Left ventricle myocardium superior (tissue), 1 donor: Measurements from ENCODE around the gene LRRC58. TPM values are rescaled to one million over a fixed set of nuclear protein-coding genes. Genes with fewer than 3 reads are reported as not detected.
"Not testable (repeated sequence)": the region's sequence is repeated elsewhere in the genome, so short reads cannot be mapped to it uniquely, and the experiment has no call there.

Experiments
- ATAC-seq: fragments of 200-7000 bp; cut with Tn5 transposase; one replicate; pipeline ENCODE4 v1.9.1; 2020; ENCODE audit warnings: mild to moderate bottlenecking, moderate library complexity
- DNase-seq: peaks from one replicate; pipeline ENCODE4 v3.0.0-alpha.2; 2020
- intact Hi-C: fragments of 100-400 bp; cut with micrococcal nuclease; formaldehyde crosslinking; loops from one replicate; pipeline ENCODE4 v1.11.0; 2022
- total RNA-seq: library from RNA; stranded (reverse); fragmentation: NEBNext Ultra II Directional; extraction: Animal tissue kit (Norgen Biotek cat#: 25700); gene quantifications from one replicate; pipeline ENCODE4 v1.2.1, GENCODE V29; 2021
- donor health status: DM: no; HTN: yes; CAD: no; lungs with severe emphysema.

Gene LRRC58
- total RNA-seq, 1 donor from 2014 or later = 9.2 TPM

DNA sequence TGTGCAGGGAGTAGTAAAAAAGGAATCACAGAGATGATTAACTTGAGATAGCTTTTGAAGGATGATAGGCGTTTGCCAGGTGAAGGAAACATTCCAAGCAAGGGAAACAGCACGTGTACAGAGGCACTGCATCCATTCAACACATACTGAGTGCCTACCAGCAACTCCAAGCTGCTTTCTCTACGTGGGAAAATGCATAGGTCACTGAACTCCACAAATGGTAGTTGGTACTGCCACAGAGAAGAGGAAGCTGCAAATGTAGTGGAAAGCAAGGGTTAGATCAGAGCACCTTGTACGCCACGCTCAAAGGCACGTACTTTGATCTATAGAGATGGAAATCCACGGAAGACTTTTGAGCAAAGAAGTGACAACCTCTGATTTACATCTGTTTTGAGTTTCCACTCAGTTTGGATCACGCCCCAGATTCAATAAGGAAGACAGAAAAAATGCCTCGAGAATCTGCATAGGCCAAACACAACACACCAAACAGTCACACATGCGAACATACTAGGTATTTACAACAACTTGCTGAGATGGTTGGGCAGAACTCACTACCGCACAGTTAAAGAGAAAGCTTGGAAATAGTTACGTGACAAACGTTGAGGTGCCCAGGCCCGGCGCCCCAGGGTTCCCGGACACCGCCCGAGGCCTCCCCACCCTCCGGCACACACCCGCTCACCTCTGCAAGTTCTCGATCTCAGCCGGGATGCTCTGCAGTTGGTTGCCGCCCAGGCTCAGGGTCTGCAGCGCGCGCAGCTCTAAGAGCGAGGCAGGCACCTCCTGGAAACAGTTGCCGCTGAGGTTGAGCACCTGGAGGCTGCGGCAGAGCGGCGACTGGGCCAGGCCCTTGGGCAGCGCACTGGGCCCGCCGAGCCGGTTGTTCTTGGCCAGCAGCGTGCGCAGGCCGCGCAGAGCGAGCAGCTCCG lies 826 bp downstream of the LRRC58 start:
- ATAC-seq (no peak), DNase-seq (no peak)
- intact Hi-C loops = no loop called here

DNA sequence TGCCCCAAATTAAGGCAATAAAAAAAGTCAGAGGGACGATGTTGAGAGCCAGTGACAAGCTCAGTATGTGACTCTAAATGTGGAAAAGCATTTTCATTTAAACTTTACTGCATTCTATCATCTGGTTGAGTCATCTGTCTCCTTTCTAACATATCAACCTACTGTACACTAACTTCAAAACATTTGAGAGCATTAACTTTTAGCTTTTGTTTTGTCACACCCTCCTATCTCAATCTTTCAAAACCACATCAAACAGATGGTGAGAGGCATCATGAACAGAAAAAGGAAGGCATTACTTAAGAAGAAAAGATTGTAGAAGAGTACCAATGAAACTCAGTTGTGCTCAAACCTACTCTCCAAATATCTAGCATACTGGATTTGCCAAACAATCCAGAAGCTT lies 4.8 kb downstream of the LRRC58 start:
- DNase-seq (no peak), ATAC-seq (no peak)
- intact Hi-C loops = no loop called here

DNA sequence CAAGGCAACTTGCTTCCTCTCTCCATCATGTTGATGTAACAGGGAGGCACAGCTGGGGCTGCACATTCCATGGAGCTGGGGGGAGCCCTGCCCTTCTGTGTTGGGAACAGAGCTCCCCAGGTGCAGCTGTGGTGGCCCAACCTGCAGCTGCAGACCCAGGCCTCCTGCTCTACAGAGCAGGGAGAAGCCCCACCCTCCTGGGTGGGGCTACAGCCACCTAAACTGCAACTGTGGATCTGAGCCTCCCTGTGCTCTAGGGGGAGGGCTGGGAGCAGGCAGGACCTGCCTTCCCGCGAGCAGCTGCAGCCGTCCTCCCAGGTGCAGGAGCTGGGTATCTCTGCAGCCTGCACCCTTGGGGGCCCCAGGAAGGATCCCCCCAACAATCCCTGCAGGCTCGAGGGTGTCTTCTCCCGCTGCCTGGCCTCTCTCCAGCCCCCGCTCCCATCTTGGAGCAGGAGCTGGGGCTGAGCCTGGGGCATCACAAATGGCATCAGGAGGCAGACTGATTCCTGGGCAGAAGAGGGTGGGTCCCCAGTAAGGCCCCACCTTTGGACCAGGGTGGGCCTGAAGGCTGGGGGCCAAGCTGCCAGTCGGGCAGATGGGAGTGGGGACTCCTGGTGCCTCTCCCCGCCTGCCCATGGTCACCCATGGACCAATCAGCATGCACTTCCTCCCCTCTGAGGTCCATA lies 7.4 kb downstream of the LRRC58 start:
- DNase-seq = no peak
- no peak for ATAC-seq
- intact Hi-C loops = no loop called here

DNA sequence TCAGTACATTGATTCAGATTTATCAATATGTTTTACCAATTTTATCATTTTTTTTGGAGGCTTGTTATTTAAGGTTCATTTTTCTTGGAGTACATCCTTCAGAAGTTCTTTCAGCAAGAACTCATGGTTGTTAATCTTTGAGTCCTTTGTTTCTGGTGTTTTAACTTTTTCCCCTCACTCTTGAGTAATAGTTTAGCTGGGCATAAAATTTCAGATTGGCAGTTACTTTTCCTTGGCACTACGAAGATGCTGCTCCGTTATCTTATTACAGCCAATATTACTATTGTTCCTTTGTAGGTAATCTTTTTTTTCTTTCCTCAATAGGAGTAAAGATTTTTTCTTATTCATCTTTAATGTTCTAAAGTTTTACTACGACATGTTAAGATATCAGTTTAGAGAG lies 9.8 kb downstream of the LRRC58 start:
- DNase-seq (no peak), ATAC-seq (no peak)
- intact Hi-C loops = no loop called here

DNA sequence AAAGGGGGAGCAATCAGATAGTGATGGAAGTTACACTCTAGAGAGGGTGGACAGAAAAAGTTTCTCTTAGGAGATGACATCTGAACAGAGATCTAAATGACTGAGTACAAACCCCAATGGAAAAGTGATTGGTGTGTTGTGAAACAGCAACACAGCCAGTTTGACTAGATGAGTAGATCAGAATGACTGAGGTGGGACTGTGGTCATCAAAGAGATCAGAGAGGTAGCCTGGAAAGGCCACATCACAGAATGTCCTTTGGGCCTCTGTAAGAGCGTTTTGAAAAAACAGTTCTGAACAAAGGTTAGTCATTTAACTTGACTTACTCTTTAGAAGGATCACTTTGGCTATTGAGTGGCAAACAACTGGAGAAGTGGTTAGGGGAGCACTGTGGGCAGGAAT lies 10.6 kb downstream of the LRRC58 start:
- ATAC-seq (no peak), DNase-seq (no peak)
- intact Hi-C loops = no loop called here

DNA sequence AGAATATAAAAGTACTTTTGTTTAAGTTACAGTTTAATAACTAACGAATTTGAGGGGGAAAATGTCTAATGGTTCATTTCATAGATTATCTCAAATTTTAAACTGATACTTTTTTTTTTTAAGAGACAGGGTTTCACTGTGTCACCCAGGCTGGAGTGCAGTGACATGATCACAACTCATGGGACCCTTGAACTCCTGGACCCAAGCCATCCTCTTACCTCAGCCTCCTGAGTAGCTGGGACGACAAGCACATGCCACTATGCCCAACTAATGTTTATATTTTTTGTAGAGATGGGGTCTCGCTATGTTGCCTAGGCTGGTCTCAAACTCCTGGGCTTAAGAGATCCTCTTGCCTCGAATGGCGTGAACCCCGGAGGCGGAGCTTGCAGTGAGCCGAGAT lies 16.5 kb downstream of the LRRC58 start:
- intact Hi-C loops = no loop called here
- DNase-seq = no peak
- ATAC-seq = no peak

DNA sequence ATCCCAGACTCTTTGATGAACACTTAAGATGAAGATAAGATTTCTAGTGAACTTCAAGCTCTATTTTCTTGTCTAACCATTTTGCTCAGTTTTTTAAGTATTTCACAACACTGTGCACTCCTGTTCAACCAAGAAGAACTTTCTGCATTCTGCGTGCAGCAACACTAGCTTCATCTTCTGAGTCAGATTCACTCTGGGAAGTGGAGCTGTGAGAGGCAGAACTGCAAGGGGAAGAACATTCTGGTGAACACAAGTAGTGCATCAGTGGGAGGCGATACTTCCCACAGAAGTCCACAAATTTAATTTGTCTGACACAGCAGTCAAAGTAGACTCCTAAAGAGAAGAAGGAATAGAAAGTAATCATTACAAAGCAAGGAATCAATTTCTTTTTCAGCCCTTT lies 18.1 kb downstream of the LRRC58 start:
- DNase-seq = no peak
- ATAC-seq = no peak
- intact Hi-C loops = no loop called here

DNA sequence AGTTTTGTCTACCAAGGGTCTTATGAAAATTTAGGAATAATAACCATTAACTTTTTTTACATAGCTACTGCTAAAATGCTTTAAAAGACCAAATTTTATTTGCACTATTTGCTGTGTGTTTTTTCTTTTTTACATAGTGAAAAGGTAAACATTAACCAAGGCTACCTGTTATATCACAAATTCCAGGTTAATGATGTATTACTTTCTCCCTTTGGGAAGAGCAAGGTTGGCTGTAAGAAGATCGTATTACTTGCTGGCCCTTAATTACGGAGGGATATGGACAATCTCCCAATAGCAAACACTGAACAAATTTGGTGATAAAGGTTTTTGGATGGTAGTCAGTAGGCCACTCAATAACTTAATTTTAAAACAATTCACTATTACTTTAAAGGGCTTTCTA lies 22.4 kb downstream of the LRRC58 start:
- DNase-seq (no peak), ATAC-seq (no peak)
- intact Hi-C loops = no loop called here

DNA sequence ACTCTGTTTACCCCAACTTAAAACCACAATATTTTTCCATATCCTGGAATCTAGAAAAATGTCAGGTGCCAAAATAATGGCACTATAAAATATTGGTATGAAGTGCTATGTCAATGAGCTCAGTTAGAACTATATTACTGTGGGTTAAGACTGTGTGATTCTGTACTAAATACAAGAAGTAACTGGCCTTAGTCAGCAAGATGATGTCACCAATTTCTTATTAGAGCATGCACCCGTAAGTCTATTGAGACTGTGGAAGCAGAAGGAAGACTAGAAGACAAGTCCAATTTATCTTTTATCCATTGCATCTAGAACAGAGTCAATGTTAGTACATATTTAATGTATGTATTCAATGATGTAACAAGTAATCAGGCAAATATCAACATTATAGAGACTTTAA lies 25.0 kb downstream of the LRRC58 start:
- DNase-seq = no peak
- intact Hi-C loops = no loop called here
- no peak for ATAC-seq

DNA sequence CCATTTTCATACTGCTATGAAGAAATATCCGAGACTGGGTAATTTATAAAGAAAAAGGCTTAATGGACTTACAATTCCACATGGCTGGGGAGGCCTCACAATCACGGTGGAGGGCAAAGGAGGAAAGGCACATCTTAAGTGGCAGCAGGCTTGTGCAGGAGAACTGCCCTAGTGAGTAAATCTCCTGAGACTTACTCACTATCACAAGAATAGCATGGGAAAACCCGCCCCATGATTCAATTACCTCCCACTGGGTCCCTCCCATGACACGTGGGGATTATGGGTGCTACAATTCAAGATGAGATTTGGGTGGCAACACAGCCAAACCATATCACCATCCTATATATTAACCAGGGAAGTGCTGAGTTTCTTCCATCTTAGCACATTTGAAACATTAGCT lies 25.4 kb downstream of the LRRC58 start:
- intact Hi-C loops, ATAC-seq, DNase-seq: not testable (repeated sequence)

DNA sequence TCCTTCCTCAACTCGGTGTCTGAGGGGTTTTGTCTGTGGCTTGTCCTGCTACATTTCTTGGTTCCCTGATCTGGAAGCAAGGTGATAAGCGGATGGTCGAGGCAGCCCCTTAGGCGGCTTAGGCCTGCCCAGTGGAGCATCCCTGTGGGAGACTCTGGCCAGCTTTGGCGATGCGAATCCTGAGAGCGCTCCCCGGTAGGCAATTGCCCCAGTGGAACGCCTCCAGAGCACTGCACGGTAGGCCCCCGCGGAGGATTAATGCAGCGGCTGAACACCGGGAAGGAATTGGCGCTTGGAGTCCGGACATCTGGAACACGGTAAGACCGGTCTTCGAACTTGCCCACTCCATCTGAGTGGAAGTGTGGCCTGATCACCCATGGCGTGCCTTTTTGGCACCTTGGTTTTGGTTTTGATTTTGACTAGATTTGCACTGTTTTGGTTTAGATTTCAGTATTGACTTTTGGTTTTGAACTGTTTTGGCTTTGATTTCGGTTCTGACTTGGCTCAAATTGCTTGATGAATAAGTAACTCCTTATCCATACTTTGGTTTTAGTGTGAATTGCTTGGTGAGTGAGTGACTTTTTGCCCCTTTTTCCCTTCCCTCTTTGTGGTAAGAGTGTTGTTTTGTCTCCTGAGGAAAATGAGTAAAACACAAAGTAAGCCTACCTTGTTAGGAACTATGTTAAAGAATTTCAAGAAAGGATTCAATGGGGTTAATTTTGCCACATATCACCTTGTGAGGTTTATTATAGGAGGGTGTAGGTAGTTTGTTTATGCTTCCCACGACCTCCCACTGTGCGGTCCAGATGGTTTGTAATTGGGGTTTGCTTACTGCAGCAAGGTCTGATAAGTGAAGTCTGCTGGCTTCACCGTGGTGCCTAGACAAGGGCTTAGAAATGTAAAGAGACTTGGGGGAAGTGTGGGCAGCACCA lies 37.0 kb downstream of the LRRC58 start:
- intact Hi-C loops = no loop called here
- ATAC-seq (no peak), DNase-seq (no peak)

DNA sequence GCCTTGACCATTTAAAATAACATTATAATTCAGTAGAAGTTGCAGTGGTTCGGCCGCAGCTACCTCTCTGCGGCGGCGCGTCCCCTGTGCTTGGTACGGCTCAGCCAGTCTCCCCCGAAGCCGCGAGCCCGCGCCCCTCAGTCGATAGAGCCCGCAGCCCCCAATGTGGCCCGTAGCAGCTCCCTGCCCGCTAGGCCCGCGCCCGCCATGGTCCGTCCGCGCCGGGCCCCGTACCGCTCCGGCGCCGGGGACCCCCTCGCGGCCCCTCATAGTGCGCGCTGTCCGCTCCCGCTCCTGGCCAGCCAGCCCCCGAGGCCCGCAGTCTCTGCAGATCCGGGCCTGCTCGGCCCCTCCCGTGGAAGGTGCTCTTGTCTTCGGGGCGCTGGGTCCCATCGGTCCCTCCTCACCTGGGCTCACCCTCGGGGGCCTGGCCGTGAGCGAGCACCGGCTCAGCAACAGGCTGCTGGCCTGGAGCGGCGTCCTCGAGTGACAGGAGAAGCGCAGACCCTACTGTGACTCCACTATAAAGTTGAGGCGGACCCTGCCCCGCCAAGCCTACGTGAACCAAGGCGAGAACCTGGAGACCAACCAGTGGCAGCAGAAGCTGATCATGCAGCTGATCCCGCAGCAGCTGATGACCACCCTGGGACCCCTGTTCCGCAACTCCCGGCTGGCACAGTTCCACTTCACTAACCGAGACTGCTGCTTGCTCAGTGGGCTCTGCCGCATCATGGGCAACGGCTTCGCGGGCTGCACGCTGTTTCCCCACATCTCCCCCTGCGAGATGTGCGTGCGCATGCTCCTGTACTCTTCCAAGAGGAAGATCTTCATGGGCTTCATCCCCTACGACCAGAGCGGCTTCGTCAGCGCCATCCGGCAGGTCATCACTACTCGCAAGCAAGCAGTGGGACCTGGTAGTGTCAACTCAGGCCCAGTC lies 42.4 kb downstream of the LRRC58 start:
- DNase-seq (no peak), ATAC-seq (no peak)
- intact Hi-C loops = no loop called here

DNA sequence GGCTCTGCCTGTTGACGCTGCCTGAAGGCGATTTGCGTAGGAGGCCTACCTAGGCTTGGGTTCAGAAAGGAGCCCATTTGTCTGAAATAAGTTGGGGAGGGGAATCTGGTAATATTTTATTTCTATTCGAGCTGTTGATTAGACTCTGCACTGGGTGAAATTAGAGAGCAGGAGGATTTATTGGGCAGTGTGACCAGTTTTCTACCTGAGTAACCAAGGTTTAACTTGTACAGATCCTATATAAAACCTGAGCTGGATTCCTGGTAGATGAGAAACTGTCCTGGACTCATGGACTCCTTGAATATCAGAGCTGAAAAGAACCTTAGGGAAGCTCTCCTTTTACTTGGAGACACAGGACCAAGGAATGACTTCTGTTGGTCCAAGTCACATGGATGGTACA lies 44.5 kb downstream of the LRRC58 start:
- ATAC-seq = no peak
- no peak for DNase-seq

DNA sequence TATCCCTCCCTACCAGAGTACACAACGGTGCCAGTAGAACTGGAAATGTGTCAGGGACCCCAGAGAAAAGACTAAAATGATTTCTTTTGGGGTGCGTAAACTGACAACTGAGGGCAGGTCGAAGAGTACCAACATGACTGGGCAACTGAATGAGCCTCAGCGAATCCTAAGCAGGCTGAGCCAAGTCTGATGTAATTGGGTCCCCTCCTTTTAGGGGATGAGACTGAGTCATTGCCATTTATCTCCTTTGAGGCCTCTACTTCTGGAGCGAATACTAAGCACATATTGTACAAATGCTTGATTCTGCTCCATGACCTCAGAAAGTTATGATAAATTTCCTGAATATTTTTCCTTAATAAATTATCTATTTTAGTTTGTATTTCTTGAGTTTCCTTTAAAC lies 46.8 kb downstream of the LRRC58 start:
- no peak for DNase-seq
- intact Hi-C loops = no loop called here
- ATAC-seq = peak; percentile 96

More for the DNA sequence above, 44.5 kb downstream of the LRRC58 start:
- intact Hi-C loops = no loop called here

DNA sequence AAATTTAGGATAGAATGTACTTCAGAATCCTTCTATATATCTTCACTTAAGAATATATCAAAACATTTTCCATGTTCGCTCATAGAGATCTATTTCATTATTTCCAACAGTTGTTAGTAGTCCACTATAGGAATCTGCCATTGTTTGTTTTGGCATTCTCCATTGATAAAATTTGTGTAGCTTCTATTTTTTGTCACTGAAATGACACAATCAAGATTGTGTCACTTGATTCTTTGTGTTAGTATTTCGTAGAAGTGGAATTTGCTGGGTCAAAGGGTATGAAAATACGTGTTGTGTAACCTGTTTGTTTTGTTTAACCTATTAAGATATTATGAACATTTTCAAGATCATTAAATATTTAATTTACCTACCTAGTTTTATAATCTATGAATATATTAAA lies 48.2 kb downstream of the LRRC58 start:
- intact Hi-C loops = no loop called here
- no peak for ATAC-seq
- DNase-seq = no peak

DNA sequence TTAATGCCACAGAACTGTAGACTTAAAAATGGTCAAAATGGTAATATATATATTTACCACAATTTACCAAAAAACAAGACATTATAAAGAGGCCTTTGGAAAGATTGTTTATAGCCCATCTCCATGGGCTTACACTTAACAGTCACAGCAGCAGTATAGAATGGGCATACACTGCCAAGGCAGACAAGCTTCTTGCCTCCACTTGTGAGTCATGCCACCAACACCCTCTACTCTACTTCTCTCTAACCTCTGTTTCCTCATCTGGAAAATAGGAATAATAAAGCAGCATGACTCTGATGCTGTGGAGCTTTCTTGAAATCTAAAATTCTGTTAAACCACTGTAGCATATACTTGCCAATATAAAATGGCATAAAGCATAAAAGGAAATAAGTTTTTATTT lies 49.8 kb downstream of the LRRC58 start:
- no peak for DNase-seq
- intact Hi-C loops = no loop called here
- ATAC-seq = no peak

DNA sequence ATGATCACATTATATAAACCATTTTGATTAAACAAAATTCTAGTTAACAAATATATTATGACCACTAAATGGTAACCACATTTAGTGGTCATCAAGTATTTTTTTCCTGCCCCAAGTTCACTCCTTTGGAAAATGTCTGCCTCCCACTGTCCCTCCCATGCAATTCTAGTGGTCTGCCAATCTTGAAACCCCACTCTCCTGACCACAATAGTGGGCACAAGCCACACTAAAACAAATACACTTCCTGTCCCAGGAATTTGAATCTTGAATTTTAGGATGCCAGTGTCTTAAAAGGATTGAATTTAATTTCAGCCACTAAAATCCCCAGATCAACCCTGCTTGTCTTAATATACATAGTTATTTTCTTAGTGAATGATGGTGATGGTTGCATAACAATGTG lies 50.2 kb downstream of the LRRC58 start:
- ATAC-seq = no peak
- intact Hi-C loops = no loop called here

DNA sequence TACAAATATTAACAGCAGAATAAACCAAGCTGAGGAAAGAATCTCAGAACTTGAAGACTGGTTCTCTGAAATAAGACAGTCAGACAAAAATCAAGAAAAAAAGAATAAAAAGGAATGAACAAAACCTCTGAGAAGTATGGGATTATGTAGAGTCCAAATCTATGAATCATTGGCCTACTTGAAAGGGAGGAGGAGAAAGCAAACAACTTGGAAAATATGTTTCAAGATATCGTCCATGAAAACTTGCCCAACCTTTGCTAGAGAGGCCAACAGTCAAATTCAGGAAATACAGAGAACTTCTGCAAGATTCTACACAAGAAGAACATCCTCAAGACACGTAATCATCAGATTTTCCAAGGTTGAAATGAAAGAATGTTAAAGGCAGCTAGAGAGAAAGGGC lies 57.6 kb downstream of the LRRC58 start:
- DNase-seq, intact Hi-C loops, ATAC-seq: not testable (repeated sequence)

More for the DNA sequence above, 50.2 kb downstream of the LRRC58 start:
- no peak for DNase-seq

DNA sequence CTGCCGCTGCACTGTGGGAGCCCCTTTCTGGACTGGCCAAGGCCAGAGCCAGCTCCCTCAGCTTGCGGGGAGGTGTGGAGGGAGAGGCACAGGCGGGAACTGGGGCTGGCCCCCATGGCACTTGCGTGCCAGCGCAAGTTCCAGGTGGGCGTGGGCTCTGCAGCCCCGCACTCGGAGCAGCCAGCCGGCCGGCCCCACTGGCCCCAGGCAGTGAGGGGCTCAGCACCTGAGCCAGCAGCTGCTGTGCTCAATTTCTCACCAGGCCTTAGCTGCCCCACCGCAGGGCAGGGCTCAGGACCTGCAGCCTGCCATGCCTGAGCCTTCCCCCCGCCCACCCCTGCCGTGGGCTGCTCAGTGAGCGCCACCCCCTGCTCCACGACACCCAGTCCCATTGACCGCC lies 59.5 kb downstream of the LRRC58 start:
- ATAC-seq (no peak), DNase-seq (no peak)
- intact Hi-C loops = no loop called here
